Ascending aorta (tissue), 2 donors: Measurements from ENCODE around the gene TACC3. TPM values are rescaled to one million over a fixed set of nuclear protein-coding genes. Genes with fewer than 3 reads are reported as not detected.
A peak's percentile ranks its signal among the peaks of the same experiment; 100 is the strongest.

ENCODE experiments used
- DNase-seq, 2 donors: peaks; one replicate each; pipeline ENCODE4 v3.0.0-alpha.2; 2019; ENCODE audit warnings: low spot score in 2 of 2
- H3K27ac ChIP-seq, 2 donors: fragments of 200-600 bp; sonication (generic); one replicate each; pipeline ENCODE4 v1.5.1; 2016 to 2017; ENCODE audit warnings: mild to moderate bottlenecking in 1 of 2
- H3K27me3 ChIP-seq: fragments of 200-600 bp; sonication (generic); one replicate; pipeline ENCODE4 v1.5.1; 2017
- H3K36me3 ChIP-seq, 2 donors: fragments of 200-600 bp; sonication (generic); one replicate each; pipeline ENCODE4 v1.5.1; 2016
- H3K4me1 ChIP-seq, 2 donors: fragments of 200-600 bp; sonication (generic); one replicate each; pipeline ENCODE4 v1.5.1; 2016 to 2017; ENCODE audit warnings: mild to moderate bottlenecking in 1 of 2
- H3K4me3 ChIP-seq, 2 donors: fragments of 200-600 bp; sonication (generic); one replicate each; pipeline ENCODE4 v1.5.1; 2016 to 2017; ENCODE audit warnings: mild to moderate bottlenecking in 1 of 2
- H3K9me3 ChIP-seq, 2 donors: fragments of 200-600 bp; sonication (generic); one replicate each; pipeline ENCODE4 v1.5.1; 2016
- intact Hi-C: fragments of 100-400 bp; cut with DNase I; formaldehyde crosslinking; loops from one replicate; pipeline ENCODE4 v1.15.1; 2023
- total RNA-seq: library from RNA; depleted of rRNA; stranded (reverse); fragments of >200 nt; gene quantifications from one replicate; pipeline ENCODE4 v1.1.0, GENCODE V29; 2016
- TF ChIP-seq, protein P1 (sequence below), 3 experiments: fragments of 200-600 bp in 2 of 3; fragments of 450-650 bp in 1 of 3; sonication (generic) in 2 of 3; IDR thresholded peaks; one replicate each; pipeline ENCODE4 v1.5.1; 2016 to 2019; ENCODE audit warnings: antibody characterized with exemption in 3 of 3, mild to moderate bottlenecking in 1 of 3, moderate library complexity in 1 of 3

The TACC3 gene
- total RNA-seq, 1 donor from 2014 or later: 2.7 TPM

GRCh38 chr4:1722551-1723118 is 1.3 kb downstream of the TACC3 start:
- no peak for DNase-seq
- H3K4me3 ChIP-seq: no peak overlapping the region
- no peaks in the 10 kb centered on the region for H3K9me3 ChIP-seq
- H3K4me1 ChIP-seq: peaks cover 12 to 18% of the 10 kb centered on the region in 2 donors
- TF ChIP-seq, protein P1, sequence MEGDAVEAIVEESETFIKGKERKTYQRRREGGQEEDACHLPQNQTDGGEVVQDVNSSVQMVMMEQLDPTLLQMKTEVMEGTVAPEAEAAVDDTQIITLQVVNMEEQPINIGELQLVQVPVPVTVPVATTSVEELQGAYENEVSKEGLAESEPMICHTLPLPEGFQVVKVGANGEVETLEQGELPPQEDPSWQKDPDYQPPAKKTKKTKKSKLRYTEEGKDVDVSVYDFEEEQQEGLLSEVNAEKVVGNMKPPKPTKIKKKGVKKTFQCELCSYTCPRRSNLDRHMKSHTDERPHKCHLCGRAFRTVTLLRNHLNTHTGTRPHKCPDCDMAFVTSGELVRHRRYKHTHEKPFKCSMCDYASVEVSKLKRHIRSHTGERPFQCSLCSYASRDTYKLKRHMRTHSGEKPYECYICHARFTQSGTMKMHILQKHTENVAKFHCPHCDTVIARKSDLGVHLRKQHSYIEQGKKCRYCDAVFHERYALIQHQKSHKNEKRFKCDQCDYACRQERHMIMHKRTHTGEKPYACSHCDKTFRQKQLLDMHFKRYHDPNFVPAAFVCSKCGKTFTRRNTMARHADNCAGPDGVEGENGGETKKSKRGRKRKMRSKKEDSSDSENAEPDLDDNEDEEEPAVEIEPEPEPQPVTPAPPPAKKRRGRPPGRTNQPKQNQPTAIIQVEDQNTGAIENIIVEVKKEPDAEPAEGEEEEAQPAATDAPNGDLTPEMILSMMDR (IDR thresholded peaks at IDR 0.05): no peak
- H3K36me3 ChIP-seq: peaks cover 4 to 14% of the 10 kb centered on the region in 2 donors
- no peaks in the 10 kb centered on the region for H3K27me3 ChIP-seq
- peak overlapping the region; percentile 8 to 27 for H3K27ac ChIP-seq
- intact Hi-C loops: loop anchor here (5.0 to 10.0 kb wide), 2 partner anchors 375 to 692 kb away; partner anchors contain the start of genes CFAP99, UVSSA and ZFYVE28

DNA sequence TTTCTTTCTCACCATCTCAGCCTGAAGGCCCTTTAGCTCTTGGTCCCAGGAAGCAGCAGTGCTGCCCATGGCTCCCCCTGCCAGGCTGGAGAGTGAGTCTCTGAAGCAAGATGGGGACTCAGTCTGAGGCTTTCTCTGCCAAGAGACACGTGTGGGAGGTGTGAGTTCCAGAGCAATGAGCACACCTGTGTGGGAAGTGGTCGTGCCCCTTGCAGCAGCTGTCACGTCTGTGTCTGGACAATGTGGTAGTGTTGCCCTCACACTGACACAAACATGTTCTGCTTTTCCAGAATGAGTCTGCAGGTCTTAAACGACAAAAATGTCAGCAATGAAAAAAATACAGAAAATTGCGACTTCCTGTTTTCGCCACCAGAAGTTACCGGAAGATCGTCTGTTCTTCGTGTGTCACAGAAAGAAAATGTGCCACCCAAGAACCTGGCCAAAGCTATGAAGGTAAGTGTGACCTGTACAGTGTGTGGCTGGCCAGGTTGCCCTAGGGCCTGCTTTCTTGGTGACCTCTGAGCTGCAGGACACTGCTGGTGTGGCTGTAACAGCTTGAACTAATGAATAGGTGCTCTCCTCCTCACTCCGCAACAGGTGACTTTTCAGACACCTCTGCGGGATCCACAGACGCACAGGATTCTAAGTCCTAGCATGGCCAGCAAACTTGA is 1.9 kb downstream of the TACC3 start:
- H3K9me3 ChIP-seq: no peaks in the 10 kb centered on the region
- H3K4me3 ChIP-seq: no peak overlapping the region
- H3K36me3 ChIP-seq: peaks cover 3 to 8% of the 10 kb centered on the region in 2 donors
- peaks cover 12 to 18% of the 10 kb centered on the region in 2 donors for H3K4me1 ChIP-seq
- no peaks in the 10 kb centered on the region for H3K27me3 ChIP-seq
- no peak for DNase-seq
- peak overlapping the region; percentile 8 to 39 for H3K27ac ChIP-seq
- TF ChIP-seq, protein P1 (IDR thresholded peaks at IDR 0.05): no peak
- intact Hi-C loops: loop anchor here (5.0 to 10.0 kb wide), 2 partner anchors 376 to 692 kb away; partner anchors contain the start of genes CFAP99, UVSSA and ZFYVE28

DNA sequence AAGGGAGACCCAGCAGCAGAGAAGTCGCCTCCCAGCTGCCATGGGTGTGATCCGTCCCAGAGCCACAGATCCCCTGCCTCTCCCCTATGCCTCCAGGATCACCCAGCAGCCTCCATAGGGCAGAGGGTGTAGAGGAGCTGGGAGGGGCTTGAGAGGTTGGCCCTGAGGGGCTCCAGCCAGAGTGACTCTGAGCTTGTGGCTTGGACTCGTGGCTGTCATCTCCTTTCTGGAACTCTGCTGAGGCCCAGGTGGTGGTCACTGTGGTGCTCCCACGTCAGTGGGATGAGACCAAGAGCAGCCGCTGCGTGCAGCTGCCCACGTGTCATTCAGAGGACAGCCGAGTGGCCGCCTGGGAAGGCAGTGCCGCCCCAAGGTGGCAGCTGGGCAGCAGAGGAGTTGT is 4.2 kb downstream of the TACC3 start:
- Histone ChIP-seq H3K36me3 (peaks cover 0 to 3% of the 10 kb centered on the region in 2 donors), H3K9me3 (no peaks in the 10 kb centered on the region), H3K4me1 (peaks cover 6 to 9% of the 10 kb centered on the region in 2 donors), H3K4me3 (no peak overlapping the region), H3K27ac (no peak overlapping the region), H3K27me3 (no peaks in the 10 kb centered on the region)
- intact Hi-C loops: loop anchor here (10.0 kb wide), 1 partner anchor 689 kb away; the partner anchor contains the start of genes CFAP99 and ZFYVE28
- TF ChIP-seq, protein P1 (IDR thresholded peaks at IDR 0.05): no peak
- DNase-seq: no peak

DNA sequence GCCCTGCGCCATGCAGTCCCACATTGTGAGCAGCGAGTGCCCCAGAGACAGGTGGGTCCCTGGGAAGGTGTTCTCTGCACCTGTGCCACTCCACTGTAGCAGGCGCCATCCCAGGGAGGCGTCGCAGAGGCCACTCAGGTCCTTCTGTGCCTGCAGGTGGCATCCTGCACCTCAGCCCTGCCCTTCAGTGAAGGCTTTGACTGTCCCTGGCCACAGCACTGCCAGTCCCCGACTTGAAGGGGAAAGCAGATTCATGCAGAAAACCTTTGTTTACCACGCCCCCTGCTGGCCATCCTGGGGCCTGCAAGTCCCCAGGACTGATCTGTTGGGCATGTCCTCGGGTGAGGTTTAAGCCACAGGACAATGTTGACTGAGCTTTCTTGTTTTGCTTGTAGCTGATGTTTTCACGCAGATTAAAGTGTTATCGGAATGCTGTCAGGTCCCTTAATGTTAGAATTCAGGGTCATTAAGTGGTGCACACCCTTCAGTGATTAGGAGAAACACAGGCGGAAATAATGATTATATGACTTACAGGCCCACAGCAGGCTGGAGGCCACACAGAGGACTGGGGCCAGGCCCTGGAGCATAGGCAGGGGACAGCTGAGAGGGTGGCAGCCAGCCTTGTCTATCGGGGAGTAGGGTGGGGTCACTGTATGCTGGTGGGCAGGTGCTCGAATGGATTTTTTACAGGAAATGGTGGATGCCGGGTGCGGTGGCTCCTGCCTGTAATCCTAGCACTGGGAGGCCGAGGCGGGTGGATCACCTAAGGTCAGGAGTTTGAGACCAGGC is 5.0 kb downstream of the TACC3 start:
- DNase-seq: peak; percentile 71 to 95
- Histone ChIP-seq H3K9me3 (no peaks in the 10 kb centered on the region), H3K27ac (no peak overlapping the region), H3K36me3 (peaks cover 0 to 7% of the 10 kb centered on the region in 2 donors), H3K4me3 (no peak overlapping the region), H3K27me3 (no peaks in the 10 kb centered on the region), H3K4me1 (peaks cover 6 to 9% of the 10 kb centered on the region in 2 donors)
- TF ChIP-seq, protein P1 (IDR thresholded peaks at IDR 0.05): peak; percentile 77 to 98 (median 98)
- intact Hi-C loops: loop anchor here (1.0 to 10.0 kb wide), 2 partner anchors 33 to 688 kb away; partner anchors contain the start of genes CFAP99 and ZFYVE28
